ENCODE data around the gene NF2.

Gene NF2

DNA sequence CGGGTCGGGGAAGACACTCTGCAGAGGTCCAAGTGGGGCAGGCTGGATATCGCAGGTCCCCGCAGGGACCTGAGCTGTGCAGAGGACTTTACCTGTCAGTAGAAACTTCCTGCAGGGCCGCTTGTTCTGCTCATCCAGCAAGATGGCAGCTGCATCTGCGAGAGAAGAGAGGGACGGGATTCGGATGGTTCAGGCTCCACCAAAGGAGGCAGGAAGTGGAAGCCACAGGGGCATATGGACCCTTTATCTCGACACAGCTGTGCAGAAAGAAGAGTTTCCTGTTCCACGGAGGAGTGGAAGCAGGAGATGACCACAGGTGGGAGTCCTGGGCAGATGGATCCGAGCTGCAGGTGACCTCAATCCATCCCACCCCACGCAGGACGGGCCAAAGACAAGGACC is 138.9 kb downstream of the NF2 start:
- Histone ChIP-seq H3K4me3 (no peak overlapping the region), H3K27ac (no peak overlapping the region)
- TF ChIP-seq, protein P1, sequence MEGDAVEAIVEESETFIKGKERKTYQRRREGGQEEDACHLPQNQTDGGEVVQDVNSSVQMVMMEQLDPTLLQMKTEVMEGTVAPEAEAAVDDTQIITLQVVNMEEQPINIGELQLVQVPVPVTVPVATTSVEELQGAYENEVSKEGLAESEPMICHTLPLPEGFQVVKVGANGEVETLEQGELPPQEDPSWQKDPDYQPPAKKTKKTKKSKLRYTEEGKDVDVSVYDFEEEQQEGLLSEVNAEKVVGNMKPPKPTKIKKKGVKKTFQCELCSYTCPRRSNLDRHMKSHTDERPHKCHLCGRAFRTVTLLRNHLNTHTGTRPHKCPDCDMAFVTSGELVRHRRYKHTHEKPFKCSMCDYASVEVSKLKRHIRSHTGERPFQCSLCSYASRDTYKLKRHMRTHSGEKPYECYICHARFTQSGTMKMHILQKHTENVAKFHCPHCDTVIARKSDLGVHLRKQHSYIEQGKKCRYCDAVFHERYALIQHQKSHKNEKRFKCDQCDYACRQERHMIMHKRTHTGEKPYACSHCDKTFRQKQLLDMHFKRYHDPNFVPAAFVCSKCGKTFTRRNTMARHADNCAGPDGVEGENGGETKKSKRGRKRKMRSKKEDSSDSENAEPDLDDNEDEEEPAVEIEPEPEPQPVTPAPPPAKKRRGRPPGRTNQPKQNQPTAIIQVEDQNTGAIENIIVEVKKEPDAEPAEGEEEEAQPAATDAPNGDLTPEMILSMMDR (IDR thresholded peaks at IDR 0.05), result no peak
- DNase-seq (ENCODE audit: low spot score), result no peak

GRCh38 chr22:29744902-29745301 is 141.5 kb downstream of the NF2 start:
- TF ChIP-seq, protein P1 (IDR thresholded peaks at IDR 0.05), result no peak
- no peak for DNase-seq (ENCODE audit: low spot score)
- H3K27ac ChIP-seq, result no peak overlapping the region
- no peak overlapping the region for H3K4me3 ChIP-seq

GRCh38 chr22:29747832-29748231 is 144.4 kb downstream of the NF2 start:
- Histone ChIP-seq H3K4me3 (no peak overlapping the region), H3K27ac (no peak overlapping the region)
- TF ChIP-seq, protein P1 (IDR thresholded peaks at IDR 0.05), result no peak
- no peak for DNase-seq (ENCODE audit: low spot score)
